CD4-positive, alpha-beta T cell treated with Interleukin-10 for 1 hour (primary cell): ENCODE results near the gene MEN1.

Experiments used
- DNase-seq: peaks from one replicate; pipeline ENCODE4 v3.0.0-alpha.2; 2020

The MEN1 gene

DNA sequence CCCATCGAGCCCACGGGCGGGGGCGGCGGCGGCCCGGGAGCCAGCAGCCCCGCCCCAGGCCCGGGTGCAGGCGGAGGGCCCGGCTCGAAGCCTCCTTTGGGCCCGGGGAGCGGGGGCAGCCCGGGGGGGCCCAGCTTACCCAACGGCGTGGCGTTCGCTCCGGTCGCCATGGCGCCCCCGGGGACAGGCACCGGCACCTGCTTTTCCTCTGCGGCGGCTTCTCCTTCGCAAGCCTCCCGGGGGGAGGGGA lies 32.2 kb downstream of the MEN1 start:
- DNase-seq = no peak

DNA sequence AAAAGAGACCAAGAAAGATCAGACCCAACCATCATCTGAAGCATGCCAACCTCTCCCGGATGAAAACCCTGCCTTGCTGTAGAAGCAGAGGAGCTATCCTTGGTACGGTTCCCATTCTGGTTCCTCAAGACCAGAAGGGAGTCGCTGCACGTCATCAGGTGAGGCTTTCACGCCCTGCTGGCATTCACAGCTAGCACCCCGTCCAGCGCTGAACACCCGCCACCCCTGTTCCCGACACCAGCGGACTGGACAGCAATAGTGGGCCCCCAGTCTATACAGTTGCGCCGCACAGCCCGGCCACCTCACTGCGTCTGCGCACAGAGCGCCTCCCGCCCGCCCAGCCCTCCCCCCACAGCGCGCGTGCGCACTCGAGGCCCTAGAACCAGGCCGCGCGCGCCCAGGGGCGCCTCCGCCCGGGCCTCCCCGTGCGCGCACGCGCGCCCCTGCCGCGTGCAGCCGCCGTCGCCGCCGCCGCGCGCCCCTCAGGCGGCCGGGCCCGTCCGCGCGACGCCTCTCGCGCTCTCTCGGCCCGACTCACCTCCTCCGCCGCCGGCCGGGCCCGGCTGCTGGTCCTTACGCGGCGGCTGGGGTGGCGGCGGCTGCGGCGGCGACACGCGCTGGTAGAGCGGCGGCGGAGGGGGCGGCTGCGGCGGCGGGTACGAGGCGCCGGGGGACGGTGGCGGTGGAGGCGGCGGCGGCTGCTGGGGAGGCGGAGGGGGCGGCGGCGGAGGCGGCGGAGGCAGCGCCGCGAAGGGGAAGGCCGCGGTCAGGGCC lies 32.7 kb downstream of the MEN1 start:
- DNase-seq = peak; percentile 82

DNA sequence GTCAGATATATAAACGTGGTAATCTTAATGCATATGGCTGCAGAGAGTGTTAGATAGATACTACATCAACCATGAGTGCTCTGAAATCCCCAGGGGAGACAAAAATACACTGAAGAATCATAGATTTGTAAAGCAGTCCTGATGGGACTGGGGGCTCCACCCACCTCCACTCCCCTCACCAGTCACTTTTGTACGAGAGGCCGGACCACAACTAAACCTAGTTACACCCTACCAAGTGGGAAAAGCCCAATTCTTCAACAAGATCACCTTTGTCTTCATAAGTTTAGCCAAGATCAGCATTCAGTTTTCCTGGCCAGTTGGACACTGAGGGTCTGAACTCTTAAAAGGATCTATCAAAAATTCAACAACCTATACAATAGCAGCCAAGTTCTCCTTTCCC lies 33.5 kb downstream of the MEN1 start:
- no peak for DNase-seq

GRCh38 chr11:64776425-64776824 lies 33.9 kb downstream of the MEN1 start:
- DNase-seq = no peak

DNA sequence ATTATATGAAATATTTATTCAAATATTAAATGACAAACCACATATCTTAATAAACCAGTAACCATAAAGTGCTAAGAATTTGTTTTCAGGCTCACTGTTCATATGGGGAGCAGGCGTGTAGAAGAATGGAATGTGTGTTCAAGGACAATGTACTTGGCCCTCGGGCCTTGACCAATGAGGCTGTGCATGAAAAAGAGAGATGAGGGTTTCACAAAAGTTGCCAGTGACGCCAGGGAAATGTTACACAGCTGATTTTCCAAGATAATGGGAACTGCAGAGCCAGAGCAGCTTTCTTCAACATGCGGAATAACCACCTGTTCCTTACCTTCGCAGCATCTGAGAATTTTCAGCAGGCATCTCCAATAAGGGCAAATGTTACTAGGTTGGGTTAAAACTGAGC lies 36.2 kb downstream of the MEN1 start:
- DNase-seq = no peak

DNA sequence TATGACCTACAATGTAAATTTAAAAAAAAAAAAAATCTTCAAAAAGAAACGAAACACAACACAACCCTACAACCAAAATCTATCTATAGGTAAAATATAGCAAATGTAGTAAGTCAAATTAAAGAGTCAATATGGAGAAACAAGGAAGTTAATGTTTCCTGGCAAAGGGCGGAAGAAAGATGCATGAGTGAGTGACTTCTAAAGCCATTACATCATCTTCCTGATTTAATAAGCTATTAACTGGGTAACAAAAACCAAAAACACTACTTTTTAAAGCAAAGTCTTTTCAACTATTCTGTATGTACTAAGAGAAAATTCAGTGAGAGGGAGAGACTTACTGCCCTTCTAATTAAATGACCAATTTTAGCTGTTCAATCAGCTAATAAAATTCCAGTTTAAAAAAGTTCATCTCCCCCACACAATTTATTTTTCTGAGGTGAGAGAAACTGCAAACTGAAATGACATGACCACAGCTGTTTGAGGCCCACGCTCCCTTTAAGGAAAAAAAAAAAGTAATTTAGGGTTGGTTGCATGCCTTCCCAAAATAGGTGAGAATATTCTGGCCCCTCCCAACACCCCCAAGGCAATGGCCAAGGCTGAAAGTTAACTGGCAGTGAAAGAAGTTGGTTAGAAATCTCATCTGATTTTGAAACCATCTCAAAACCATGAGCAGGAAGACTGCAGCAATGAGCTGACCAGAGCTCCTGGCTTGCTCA lies 37.9 kb downstream of the MEN1 start:
- DNase-seq = no peak

GRCh38 chr11:64771861-64772260 lies 38.5 kb downstream of the MEN1 start:
- no peak for DNase-seq

DNA sequence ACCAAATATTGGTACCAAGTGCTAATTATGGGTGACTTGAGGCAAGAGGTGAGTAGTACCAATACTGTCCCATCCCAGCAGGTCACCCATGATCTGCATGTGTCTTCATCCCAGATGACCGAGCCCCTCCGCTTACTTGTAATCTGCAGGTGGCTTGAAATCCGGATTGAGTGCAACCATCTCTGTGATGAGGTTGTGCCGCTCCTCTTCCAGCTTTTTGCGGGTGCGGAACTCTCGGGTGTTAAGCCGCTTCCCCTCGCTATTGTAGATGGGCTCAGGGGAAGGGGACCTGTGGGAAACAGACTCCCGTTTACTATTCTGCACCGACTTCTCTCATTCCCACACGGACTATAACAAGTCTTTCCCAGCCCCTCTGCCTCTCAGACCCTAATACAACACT lies 40.2 kb downstream of the MEN1 start:
- no peak for DNase-seq

DNA sequence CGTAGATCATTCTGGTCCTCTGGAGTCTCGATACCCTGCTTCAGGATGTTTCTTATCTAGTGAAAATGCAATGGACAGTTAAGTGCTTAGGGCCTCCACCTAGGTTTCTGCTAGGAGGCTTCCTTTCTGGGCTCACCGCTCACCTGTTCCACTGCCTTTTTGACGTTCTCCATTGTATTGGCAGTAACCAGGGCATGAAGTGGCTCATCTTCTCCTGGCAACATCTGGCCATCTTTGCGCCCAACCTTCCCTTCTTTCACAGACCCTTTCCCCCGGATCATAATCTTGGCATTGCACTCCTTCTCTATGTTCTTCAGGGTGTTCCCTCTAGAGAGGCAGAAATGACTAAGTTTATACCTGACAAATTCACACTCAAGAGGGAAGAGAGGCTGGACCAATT lies 41.1 kb downstream of the MEN1 start:
- DNase-seq = no peak

DNA sequence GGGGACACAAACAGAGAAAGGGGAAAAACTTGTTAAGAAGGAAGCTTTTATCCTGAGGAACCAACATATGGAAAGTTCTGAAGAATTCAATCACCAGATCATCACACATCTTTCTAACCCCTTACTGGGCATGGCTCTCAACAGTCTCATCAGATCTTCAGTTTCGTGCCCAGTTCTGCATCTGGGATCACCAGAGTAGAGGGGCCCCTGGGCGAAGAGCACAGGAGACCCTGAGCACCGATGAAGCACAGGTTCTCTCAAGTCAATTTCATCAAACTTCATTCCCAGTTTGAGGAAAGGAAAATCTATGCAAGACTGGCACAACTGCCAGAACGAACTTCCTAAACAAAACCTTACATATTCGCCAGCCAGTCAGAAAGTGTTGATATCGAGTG lies 42.1 kb downstream of the MEN1 start:
- DNase-seq = no peak

DNA sequence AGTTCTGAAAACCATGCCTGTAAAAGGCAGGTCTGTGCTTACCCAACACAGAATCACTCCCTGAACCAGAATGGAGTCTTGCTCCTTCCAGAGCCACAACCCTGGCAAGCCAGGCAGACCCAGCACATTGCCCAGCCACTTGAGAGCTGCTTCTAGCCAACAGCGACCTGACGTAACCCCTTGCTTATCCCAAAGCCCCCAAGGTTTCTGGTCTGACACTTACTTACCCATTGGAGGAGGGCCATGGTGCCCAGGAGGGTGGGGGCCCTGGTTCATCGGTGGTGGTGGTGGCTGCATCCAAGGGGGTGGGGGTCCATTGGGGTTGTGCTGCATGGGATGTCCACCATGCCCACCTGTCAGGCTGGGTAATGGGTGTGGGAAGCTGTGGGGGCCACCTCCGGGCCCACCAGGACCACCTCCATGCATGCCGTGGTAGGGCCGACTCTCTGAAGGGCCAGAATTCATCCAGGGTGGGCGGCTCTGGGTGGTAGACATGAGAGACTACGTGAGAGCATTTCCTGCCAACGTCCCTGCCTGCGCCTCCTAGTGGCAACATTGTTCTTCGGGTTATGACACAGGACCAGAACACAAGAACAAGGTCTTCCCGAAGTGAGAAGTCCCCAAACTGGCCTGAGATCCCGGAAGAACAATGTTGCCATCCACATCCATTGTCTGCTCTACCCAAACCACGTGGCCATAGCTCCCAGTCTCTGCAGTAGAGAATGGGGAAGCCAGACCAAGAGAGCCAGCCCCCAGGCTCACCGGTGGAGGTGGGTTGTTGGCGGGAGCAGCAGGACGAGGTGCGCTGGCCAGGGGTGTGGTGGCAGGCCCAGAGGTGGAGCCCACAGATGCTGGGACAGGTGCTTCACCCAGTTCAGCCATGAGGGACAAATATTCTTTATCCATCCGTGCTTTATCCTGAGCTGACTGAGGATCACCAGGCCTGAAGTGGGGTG lies 42.7 kb downstream of the MEN1 start:
- DNase-seq = peak; percentile 84

DNA sequence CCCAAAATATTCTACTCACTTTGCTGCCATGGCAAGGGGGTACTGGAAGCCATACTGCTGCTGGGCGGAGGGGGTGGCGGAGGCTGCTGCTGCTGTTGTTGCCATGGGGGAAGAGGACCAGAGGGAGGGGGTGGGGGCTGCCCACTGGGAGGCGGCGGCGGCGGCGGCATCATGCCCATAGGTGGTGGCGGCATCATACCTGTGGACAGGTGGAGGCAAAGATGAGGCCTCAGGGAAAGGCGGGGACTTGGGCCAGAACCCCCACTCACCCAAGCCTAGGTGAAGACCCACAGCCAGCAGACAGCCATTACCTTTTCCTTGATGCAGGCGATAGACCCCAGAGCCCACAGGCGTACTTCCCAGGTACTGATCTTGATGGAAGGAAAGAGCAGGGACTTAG lies 43.5 kb downstream of the MEN1 start:
- DNase-seq = no peak

DNA sequence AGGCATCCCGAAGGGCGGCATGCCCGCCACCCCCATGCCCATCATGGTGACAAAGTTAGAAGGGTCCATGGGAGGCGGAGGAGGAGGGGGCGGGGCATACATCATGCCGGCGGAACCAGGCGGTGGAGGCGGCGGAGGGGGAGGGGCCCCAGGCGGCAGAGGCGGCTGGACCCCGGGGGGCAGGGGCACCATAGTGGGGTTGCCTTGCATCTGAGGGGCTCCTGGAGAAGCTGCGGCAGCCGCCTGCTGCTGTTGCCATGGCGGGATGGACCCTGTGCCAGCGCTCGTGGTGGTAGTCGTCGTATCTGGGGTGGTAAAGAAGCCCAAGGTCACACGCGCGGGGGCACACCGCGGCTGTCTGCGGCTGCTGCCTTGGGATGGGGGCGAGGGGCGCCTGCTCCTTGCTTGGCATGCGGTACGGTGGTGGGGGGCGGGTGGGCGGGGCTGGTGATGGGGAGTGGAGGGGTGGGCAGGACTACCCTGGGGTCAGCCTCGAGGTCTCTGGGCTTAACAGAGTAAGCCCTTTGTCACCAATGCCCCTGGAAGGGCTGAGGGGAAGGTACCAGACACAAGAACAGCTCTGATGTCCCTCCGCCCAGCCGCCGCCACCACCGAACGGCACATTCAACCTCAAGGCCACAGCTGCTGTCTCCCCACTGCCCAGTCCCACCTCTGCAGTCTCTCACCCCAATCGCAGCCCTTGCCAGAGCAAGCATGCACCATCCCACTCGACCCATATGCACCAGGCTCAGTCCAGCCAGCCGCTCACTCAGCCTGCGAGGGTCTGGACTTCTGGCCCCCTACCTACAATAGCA lies 44.3 kb downstream of the MEN1 start:
- no peak for DNase-seq

GRCh38 chr11:64765291-64765850 lies 45.0 kb downstream of the MEN1 start:
- no peak for DNase-seq

GRCh38 chr11:64764753-64765152 lies 45.6 kb downstream of the MEN1 start:
- DNase-seq = no peak

DNA sequence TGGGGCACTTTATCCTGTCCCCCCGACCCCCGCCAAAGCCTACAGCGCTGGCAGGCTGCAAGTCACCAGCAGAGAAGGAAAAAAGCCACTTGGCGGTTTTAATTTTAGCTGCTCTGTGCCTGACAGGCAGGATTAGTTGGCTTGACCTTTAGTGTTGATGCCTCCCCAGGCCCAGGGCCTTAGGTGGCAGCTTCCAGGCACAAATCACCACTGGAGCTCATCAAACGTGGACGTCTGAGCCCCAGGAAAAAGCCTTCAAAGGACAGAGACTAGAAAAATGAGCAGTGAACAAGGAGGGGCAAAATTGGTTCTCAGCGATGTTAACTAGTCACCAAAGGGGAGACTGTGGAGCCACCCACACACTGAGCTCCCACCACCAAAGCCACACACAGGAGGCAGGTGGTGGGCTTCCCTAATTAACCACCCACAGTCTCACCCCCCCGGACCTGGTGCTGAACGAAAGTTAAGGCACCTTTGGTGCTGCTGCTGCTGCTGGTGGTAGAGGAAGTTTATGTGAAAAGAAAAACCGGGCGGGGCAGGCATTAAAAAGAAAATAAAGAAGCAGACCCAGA lies 46.2 kb downstream of the MEN1 start:
- peak; percentile 77 for DNase-seq

DNA sequence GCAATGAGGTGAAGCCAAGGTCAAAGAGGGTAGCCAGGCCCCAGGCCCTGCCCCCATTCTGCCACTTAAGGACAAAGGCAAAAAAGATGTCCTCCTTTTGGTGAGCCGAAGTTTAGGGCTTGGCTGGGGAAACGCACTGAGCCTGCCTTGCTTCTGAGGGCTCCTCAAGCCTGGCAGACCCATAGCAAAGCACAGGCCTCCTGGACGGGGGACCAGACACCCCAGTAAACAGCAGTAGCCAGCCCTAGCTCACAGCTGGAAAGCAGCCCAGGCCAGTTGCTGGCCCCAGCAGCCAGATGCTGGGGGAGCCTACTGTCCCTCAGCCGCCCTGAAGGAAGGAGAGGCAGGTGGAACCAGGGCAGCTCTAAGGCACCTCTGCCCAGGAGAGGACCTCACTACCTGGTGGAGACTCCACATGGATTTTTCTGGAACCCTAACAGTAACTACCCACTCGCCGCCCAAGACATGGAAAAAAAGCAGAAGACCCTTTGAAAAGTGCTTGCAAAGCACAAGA lies 46.8 kb downstream of the MEN1 start:
- no peak for DNase-seq

GRCh38 chr11:64762674-64763525 lies 47.5 kb downstream of the MEN1 start:
- peak; percentile 44 for DNase-seq

DNA sequence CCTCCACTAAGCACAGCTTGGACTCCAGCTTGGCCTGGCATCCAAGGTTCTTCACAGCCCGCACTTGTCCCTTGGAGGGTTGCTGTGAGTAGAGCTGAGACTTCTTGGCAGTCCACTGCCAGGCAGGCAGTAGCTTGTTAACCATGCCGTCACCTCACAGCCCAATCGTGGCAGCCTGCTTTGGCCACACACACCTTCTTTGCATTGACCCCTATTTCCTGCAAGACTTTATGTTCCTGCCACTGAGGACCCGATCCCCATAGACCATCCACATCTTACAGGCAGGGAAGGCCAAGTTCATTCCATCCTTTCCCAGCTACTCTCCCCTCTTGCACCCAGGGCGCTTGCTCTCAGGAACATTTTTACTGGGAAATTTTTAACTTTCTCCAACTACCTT lies 48.1 kb downstream of the MEN1 start:
- no peak for DNase-seq

GRCh38 chr11:64760759-64761420 lies 49.5 kb downstream of the MEN1 start:
- DNase-seq = no peak
